Fibroblast of upper back skin (primary cell): ENCODE measurements around the gene CHTF18.
"Not testable (repeated sequence)": the region's sequence is repeated elsewhere in the genome, so short reads cannot be mapped to it uniquely, and the experiment has no call there.

ENCODE experiments used
- DNase-seq: peaks from one replicate; pipeline ENCODE4 v3.0.0-alpha.2; 2013

The CHTF18 gene

DNA sequence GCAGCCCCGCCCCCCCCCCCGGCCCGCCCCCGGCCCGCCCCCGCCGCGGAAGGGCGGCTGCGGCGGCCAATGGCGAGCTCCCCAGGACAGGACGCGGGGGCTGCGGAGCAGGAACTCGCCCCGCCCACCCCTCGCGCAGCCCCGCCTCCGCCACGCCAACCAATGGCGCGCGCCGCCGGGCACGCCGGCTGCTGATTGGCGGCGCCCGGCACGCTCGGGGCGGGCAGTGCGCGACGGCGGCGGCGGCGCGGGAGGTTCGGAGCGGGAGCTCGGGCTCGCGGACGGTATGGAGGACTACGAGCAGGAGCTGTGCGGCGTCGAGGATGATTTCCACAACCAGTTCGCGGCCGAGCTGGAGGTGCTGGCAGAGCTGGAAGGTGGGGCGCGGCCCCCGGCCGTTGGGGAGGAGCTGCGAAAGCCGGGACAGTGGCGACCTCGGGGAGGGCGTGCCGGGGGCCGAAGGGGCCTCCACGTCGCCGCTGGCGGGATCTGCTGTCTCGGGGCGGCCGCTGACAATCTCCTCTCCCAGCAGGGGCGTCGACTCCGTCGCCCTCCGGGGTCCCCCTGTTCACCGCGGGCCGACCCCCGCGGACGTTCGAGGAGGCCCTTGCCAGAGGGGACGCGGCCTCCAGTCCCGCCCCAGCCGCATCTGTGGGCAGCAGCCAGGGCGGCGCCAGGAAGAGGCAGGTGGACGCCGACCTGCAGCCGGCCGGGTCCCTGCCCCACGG, at the start of gene CHTF18:
Gene CHTF18 (plus strand): TSS at position 222 of the 728 bp plus-strand sequence. CDS start 65 bp downstream, at position 287.
- DNase-seq: peak; percentile 89

DNA sequence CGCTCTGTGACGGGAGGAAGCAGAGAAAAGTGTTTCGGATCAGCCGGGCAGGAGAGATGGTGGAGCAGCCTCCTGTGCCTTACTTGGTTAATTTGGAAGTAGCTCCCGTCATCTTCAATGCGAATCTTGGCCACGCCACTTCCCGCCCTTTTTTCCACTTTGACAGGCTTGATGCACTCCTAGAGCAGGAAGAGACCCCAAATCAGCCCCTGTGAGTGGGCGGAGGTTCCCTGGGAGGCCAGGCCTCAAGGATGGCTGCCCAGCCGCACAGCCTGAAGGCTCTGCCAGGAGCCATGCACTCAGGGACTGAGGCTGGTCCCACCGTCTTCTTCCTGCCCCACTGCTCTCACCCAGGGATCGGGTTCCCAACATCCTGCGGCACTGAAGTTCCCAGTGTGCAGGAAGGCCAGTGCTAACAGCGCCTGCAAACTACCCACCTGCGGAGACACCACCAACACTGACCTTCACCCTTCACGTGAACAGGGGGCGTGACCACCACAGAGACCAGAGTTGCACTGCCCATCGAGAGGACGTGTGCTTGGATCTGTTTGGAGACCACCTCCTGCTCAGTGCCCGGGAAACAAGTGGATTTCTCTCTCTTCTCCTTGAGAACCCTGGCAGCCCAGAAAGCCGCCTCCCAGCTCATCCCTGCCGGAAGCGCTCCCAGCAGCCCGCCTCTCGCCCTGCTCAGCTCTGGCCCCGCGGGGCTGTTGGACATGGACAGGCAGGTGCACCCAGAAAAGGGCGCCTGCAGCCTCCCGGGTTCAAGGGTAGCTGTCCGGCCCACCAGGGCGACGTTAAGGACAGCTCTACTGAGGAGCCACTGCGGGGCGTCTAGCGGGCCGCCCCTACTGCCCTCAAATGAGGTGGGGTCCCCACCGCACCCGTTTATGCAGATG, 48.6 kb upstream of the CHTF18 start:
- DNase-seq: no peak

DNA sequence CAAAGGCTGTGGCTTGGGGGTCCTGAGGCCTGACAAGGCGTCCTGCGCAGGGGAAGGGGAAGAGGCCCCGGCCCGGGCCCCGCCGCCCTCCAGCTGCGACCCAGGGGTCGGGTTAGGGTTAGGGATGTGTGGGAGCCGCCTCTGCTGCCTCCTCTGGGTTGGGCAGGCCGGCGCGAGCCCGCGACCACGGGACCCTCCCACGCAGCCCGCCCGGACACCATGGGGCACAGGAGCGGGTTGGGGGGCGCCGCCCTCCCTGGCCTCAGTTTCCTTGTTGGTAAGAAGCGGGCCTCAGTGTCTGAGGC, 48.0 kb upstream of the CHTF18 start:
- DNase-seq: no peak

DNA sequence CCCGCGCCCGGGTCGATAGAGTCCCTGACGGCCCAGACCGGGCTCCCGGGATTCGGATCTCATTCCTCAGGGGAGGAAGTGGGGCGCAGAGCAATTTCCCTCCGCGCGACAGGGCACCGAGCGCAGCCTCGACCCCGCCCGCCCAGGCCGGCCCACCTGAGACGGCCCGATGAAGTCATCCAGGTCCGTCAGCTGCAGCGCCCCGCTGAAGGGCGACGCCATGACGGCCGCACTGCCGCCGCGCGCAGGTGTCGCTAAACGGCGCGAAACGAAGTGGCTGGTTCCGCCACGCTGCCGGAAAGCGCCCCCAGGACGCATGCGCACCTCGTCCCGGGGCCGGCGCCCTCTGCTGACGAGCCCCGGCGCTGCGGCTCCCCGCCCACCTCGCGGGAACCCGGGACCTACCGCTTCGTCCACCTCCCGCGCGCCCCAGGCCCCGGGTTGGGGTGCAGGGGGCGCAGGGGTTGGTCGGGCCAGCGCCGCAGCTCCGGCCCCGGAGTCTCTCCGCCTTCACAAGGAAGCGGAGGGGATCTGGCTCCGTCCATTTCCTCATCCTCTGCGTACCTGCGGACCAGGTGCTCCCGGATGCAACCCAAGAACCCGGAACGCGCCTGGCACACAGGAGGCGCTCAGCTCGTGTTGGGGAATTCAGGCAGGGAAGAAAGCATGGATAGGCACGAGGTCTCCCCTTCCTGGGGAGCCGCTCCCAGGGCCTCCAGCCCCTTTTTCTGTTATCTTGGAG, 47.5 kb upstream of the CHTF18 start, which contains the start of gene CIAO3:
Gene CIAO3 (minus strand): TSS at position 234 of the 742 bp plus-strand sequence. CDS start 12 bp downstream, at position 222.
- peak; percentile 86 for DNase-seq

DNA sequence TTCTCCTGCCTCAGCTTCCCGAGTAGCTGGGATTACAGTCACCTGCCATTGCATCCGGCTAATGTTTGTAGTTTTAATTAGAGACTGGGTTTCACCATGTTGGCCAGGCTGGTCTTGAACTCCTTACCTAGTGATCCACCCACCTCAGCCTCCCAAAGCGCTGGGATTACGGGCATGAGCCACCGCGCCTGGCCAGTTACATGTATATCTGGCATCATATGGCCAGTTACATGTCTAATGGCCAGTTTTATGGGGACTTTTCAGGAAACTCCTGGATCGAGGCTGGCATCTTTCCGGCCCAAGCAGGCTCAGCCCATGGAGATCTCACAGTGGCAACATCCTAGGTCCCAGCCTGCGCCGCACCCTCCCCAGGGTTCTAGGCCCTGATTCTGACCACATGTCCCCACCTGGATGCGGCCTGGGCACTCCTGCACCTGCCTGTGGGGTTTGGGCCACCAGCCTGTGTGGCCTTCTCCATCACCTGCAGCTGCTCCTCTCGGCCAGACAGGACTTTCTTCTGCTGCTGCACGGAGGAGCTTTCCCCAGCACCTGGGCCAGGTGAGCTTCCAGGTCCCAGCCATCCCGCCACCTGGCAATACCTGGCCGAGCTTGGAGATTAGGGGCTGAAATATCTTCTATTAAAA, 46.3 kb upstream of the CHTF18 start:
- DNase-seq: no peak

DNA sequence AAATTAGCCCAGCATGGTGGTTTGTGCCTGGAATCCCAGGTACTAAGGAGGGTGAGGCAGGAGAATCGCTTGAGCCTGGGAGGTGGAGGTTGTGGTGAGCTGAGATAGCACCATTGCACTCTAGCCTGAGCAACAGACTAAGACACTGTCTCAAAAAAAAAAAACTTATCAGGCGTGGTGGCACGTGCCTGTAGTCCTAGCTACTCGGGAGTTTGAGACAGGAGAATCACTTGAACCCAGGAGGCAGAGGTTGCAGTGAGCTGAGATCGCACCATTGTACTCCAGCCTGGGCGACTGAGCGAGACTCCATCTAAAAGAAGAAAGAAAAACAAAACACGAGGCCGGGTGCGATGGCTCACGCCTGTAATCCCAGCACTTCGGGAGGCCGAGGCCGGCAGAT, 45.5 kb upstream of the CHTF18 start:
- DNase-seq: not testable (repeated sequence)

DNA sequence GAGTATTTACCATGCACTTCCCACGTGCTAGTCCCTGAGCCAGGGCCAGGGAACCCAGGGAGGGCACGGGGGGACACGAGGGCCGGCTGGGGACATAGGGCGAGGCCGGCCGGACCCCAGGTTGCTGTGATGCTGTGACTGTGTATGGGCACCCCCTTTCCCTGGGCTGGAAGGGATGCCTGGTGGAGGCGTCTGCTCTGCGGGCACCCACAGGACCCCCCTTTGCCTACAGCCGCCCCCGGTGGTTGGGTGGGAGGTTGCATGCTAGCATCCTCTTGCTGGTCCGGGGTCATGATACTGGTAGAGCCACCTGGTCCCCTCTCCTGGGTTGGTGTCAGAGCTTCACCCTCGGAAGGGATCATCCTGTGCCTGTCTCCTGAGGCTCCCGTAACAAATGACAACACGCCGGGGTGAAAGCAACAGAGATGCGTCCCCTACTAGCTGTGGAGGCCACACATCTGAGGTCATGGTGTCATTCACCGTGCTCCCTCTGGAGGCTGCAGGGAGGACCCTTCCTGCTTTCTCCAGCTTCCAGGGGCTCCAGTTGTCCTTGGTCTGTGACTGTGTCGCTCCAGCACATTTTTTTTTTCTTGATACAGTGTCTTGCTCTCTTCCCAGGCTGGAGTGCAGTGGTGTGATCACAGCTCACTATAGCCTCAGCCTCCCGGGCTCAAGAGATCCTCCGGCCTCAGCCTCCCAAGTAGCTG, 44.5 kb upstream of the CHTF18 start:
- no peak for DNase-seq

DNA sequence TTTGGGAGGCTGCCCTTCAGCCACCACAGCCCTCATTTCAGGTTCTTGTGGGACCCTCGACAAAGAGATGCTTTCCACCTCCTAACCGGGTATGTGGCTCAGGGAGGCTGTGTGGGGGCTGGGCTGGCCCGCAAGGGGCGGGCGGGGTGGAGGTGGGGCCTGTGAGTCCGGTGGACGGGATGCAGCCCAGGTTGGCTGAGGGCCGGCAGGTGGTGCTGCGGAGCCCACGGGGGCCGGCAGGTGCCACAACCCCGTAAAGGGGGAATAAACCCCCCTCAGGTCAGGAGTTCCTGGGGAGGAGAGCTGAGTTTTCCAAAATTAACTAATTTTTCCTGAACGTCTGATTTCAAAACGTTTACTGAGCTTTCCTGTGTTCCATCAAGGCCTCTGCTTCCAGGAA, 42.7 kb upstream of the CHTF18 start:
- DNase-seq: no peak

DNA sequence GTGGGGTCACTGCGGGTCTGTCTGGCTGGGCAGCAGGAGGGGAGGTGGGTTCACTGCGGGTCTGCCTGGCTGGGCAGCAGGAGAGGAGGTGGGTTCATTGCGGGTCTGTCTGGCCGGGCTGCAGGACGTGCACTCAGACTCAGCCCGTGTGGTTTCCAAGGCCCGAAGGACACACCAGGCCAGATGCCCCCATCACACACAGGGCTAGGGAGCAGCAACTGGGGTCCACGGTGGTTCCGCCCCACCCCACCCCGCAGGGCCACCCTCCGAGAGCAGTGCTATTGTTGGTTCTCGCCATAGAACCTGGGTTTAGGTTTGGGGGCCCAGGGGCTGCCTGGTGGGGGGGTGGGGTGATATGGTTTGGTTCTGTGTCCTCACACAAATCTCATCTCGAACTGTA, 41.8 kb upstream of the CHTF18 start:
- DNase-seq: no peak

DNA sequence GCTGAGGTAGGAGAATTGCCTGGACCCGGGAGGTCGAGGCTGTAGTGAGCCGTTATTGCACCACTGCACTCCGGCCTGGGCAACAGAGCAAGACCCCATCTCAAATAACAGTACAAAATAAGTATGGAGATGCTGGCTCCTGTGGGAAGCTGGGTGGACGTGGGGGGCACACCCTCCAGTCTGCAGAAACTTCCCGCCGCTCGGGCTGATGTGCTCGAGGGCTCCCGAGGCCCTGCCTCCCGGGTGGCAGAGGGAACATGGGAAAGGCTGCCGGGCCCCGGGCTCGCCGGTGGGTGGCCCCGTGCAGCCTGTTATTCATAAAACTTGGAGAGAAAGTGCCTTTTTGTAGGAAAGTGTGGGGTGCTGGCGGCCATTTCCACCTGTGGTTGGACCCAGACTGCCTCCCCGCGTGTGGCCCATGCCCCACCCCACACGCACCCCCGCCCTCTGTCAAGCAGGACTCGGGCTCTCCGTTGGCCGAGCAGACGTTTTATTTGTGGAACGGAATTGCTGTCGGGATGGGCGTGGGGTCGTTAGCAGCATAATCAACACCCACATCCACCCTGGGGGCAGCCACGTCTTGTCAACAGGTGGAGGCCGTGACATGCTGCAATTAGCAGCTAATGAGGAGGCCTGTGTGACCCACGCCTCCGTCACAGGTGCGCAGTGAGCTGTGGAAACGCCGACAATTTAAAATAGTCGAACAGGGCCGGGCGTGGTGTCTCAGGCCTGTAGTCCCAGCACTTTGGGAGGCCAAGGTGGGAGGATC, 40.3 kb upstream of the CHTF18 start:
- no peak for DNase-seq

DNA sequence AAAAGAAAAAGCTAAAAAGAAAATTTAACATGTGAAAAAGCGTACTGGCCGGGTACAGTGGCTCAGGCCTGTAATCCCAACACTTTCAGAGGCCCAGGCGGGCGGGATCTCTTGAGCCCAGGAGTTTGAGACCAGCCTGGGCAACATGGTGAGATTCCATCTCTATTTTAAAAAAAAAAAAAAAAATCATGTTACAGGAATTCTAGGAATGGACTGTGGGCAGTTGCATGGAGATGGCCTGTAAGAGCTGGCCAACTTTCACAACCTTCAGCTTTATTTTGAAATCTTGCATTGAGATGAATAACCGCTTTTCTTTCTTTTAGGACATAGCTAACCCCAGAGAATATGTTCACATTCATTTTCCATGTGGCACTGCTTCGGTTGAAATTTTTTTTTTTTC, 39.4 kb upstream of the CHTF18 start:
- peak; percentile 80 for DNase-seq

DNA sequence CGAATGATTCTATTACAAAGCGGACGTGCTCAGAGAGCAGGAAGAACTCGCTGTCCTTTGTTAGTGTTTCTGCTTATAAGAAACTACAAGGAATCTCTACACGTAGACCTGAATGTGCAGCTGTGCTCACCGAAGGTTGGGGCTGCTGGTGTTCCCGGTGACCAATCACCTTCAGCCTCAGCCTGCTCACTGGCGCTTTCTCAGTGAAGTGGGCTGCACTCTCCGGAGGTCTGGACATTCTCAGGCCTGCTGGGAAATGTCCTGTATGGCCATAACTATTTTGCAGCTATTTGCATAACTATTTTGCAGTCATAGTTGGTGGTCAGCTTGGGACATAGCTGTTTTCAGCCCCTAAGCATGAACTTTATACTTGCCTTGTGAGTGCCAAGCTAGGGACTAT, 37.9 kb upstream of the CHTF18 start:
- DNase-seq: no peak

DNA sequence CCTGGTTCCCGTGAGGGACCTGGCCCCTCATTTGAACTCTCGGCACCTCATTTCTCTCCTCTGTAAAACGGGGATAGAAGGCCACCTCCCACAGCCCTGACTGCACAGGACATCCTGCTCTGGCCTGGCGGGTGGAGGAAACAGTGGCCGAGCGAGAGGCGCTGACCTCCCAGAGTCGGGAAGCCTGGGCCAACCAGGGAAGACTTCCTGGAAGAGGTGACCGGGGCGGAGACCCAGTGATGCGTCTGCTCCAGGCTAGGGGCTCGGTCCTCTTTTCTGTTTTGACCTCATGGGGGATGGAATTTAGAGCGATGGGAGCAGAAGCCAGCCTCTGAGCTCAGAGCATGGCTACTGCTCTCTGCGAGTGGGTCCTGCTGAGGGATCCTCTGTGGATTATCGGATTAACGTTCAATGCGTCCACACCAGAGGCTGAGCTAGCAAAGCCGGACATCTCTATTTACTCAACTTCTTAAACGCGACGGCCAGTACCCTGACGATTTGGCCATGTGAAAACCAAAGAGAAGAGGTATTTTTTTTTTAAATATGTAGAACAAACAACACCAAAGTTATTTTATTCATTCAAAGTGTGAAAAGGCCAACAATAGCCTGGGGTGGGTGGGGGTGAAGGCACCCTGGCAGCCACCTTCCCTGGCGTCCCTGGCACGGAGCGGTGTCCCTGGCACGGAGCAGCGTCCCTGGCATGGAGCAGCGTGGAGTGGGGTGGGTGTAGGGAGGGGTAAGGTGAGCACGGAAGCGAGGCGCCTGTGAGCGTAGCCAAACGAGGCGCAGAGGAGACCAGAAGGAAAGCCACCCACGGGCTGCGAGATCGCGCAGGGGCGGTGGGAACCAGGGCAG, 37.0 kb upstream of the CHTF18 start:
- no peak for DNase-seq

DNA sequence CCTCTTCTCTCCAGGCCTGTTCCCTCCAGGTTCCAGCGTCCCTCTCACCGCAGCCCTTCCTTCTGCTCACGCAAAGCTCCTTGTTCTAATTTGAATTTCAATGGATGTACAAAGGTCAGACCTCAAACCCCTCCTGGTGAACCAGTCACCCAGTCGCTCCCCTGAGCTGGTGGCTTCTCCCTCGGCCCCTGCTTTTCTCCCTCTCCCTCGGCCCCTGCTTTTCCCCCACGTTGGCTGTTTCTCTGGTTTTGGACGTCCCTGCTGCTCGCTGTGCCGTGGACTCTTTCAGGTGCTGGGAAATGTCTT, 36.5 kb upstream of the CHTF18 start:
- DNase-seq: no peak

DNA sequence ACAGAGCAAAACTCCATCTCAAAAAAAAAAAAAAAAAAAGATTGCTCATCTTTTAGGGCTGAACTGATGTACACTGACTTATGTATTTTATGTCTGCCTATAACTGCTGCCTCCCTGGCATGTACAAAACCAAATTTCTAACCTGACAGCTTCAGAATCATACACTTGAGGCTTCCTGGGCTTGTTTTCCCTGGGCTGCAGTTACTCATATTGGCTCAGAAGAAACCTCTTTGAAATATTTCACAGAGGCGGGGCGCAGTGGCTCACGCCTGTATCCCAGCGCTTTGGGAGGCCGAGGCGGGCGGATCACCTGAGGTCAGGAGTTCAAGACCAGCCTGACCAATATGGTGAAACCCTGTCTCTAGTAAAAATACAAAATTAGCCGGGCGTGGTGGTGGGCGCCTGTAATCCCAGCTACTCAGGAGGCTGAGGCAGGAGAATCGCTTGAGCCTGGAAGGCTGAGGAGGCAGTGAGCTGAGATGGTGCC, 34.3 kb upstream of the CHTF18 start:
- not testable (repeated sequence) for DNase-seq

DNA sequence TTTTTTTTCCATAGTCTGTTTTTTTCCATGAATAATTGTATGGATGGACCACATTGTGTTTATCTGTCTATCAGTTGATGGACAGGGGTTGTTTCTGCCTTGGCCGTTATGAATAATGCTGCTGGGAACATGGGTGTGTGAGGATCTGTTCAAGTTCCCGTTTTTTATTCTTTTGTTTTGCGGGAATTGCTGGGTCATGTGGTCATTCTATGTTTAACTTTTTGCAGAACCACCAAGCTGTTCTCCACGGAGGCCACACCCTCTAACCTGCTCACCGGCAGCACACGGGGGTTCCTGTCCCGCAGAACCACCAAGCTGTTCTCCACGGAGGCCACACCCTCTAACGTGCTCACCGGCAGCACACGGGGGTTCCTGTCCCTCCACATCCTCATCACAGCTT, 33.8 kb upstream of the CHTF18 start:
- no peak for DNase-seq

DNA sequence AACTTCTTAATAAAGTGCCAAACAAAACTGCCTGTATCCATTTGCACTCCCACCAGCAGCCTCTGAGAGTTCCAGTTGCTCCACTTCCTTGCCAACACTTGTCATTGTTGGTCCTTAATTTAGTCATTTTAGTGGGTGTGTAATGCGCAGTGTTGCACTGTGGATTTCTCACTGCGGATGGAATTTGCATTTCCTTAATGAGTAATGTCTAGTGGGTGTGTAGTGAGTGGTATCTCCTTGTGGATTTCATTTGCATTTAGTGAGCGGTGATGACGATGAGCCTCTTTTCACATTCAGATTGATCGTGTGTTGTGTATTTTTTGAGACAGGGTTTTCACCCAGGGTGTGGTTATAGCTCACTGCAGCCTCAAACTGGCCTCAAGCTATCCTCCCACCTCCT, 32.0 kb upstream of the CHTF18 start:
- DNase-seq: no peak

DNA sequence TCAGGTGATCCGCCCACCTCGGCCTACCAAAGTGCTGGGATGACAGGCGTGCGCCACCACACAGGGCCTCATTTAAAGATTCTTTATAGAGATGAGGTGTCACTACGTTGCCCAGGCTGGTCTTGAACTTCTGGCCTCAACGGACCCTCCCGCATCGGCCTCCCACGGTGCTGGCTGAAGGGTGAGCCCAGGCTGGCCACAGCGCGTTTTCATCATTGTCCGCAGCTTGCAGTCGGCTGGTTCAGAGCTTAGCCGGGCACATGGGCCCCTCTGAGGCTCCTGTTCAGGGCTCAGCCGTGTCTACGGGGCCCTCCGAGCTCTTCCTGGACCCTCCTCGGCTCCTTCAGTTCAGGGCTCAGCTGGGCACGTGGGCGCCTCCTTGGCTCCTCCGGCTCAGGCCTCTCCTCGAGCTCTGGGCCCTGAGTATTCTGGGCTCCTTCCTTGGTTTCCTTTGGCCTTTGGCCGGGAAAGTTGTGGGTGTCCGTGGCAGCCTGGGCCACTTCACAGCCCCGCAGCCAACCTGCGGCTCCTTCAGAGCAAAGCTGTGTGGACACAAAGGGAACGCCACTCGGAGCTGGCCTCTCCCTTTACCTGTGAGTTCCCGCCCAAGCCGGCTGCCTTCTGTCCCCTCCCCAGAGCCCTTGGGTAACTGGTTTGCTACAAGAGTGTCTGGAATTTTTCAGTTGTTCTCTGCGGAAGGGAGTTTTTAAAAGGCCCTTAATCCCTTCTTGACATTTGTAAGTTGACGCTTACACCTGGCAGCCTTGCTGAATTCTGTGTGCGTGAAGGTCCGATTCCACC, 29.1 kb upstream of the CHTF18 start:
- no peak for DNase-seq

DNA sequence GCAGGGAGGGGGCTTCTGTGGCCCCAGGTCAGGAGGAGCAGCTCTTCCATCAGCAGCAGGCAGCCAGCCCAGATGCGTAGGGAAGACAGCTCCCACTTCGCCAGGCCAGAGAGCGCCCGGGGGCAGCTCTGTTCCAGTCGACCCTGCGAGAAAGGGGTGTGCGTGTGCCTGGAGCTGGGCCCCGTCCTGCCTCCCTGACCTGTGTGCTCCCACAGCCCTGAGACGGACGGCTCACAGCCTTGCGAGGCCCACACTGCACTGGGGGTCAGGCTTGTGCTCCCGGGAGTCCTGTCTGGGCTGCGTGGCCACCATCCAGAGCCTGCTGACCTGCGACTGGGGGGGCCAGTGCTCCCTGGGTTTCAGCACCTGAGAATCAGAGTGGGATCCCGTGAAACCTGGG, 28.4 kb upstream of the CHTF18 start:
- no peak for DNase-seq
